Progenitor cell of endocrine pancreas (in vitro differentiated cells): ENCODE data around the gene PSME3IP1. TPM values are rescaled to one million over a fixed set of nuclear protein-coding genes. Genes with fewer than 3 reads are reported as not detected.

Source experiments
- DNase-seq: peaks from one replicate; pipeline ENCODE4 v3.0.0; 2021; ENCODE audit warnings: low spot score; ENCODE audit not compliant: unreplicated experiment
- H3K27ac Mint-ChIP-seq: 2 replicates; pipeline ENCODE4 v1.8.0; 2021; ENCODE audit warnings: mild to moderate bottlenecking, moderate library complexity, mixed read lengths
- H3K27me3 Mint-ChIP-seq: 2 replicates; pipeline ENCODE4 v1.8.0; 2021; ENCODE audit warnings: mixed read lengths
- H3K36me3 Mint-ChIP-seq: 2 replicates; pipeline ENCODE4 v1.8.0; 2022; ENCODE audit warnings: mixed read lengths; ENCODE audit not compliant: insufficient read depth
- H3K4me1 Mint-ChIP-seq: 2 replicates; pipeline ENCODE4 v1.8.0; 2021; ENCODE audit warnings: low read depth, mixed read lengths
- H3K4me3 Mint-ChIP-seq: 2 replicates; pipeline ENCODE4 v1.8.0; 2021; ENCODE audit warnings: low read depth, mild to moderate bottlenecking, moderate library complexity, mixed read lengths
- H3K9me3 Mint-ChIP-seq: 2 replicates; pipeline ENCODE4 v1.8.0; 2021; ENCODE audit warnings: low read depth, mixed read lengths
- total RNA-seq: library from RNA; stranded (reverse); gene quantifications from 2 replicates; pipeline ENCODE4 v1.2.1, GENCODE V29; 2021
- TF ChIP-seq, protein P1 (sequence below): fragments of 200-600 bp; sonication (generic); IDR thresholded peaks from one replicate; pipeline ENCODE4 v1.5.0; 2021; ENCODE audit warnings: antibody characterized with exemption, mild to moderate bottlenecking; ENCODE audit not compliant: unreplicated experiment

PSME3IP1 gene
- total RNA-seq, 1 donor from 2014 or later, result 101 TPM

DNA sequence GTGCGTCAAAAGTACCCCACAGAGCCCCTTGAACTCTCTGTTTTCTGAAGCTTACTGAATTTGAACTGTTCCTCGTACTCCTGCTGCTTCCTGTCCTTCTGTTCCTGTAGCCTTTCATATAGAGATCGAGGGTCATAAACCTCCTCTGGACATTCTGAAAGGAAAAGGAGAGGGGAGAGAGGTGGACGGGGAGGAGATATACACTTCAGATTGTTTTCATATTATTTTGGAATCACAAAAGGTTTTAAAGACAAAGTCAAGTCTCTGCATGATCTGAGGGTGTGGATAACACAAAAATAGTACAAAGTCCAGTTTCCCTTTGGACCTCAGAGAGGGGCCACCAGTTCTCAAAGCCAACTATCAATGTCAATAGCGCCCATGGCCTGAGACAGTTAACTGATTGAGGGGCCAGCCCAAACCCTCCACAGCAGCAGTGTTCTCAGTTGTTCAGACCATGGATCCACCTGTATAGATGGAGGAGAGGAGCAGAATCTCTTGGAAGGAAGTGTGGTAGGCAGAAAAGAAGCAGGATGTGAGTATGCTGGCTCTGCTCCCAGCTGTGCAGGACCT is 13.0 kb downstream of the PSME3IP1 start:
- TF ChIP-seq, protein P1, sequence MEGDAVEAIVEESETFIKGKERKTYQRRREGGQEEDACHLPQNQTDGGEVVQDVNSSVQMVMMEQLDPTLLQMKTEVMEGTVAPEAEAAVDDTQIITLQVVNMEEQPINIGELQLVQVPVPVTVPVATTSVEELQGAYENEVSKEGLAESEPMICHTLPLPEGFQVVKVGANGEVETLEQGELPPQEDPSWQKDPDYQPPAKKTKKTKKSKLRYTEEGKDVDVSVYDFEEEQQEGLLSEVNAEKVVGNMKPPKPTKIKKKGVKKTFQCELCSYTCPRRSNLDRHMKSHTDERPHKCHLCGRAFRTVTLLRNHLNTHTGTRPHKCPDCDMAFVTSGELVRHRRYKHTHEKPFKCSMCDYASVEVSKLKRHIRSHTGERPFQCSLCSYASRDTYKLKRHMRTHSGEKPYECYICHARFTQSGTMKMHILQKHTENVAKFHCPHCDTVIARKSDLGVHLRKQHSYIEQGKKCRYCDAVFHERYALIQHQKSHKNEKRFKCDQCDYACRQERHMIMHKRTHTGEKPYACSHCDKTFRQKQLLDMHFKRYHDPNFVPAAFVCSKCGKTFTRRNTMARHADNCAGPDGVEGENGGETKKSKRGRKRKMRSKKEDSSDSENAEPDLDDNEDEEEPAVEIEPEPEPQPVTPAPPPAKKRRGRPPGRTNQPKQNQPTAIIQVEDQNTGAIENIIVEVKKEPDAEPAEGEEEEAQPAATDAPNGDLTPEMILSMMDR, result no peak
- no peaks in the 10 kb centered on the region for H3K9me3 Mint-ChIP-seq
- no peak for DNase-seq
- H3K36me3 Mint-ChIP-seq, result peaks cover 23% of the 10 kb centered on the region
- no peak overlapping the region for H3K4me3 Mint-ChIP-seq
- peaks cover 3% of the 10 kb centered on the region for H3K27me3 Mint-ChIP-seq
- H3K27ac Mint-ChIP-seq, result peak overlapping the region; percentile 37
- H3K4me1 Mint-ChIP-seq, result no peaks in the 10 kb centered on the region

DNA sequence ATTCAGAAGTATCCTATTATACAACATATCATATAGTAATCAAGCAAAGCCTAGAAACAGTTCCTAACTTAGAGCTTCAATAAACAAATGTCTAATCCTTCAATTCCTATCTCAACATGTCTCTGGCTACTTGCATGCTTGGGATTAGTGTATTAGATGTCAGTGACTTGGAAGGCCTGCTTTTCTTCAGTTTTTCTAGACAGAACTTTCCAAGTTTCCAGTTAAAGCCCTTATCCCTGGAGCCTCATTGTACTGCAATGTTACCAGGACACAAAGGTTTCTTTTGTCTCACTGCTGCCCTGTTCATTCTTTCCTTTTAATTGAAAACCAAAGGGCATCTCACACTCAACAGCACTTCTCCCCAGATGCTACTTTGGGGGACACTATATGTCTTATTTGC is 16.5 kb downstream of the PSME3IP1 start:
- Mint-ChIP-seq H3K27me3 (no peaks in the 10 kb centered on the region), H3K4me3 (no peak overlapping the region), H3K27ac (no peak overlapping the region), H3K4me1 (peaks cover 5% of the 10 kb centered on the region), H3K36me3 (peaks cover 29% of the 10 kb centered on the region), H3K9me3 (no peaks in the 10 kb centered on the region)
- no peak for DNase-seq
- TF ChIP-seq, protein P1, result no peak

DNA sequence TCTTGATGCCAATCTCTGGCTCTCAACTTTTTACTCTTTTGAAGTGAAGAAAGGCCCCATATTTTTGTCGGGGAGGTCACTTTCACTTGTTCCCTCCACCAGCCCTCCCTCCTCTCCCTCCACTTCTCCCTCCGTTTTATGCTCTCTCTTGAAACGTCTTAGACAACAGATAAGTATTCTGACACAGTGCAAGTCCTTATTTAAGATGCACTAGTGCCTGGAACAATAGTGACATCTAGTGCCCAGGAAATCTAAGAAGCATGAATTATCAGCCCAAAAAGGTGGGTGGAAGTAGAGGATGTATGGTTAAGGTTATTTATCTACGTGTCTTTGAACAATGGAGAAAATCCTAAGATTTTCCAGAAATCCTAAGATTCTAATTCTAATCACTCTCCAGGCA is 17.9 kb downstream of the PSME3IP1 start:
- DNase-seq, result no peak
- Mint-ChIP-seq H3K4me1 (peaks cover 5% of the 10 kb centered on the region), H3K9me3 (no peaks in the 10 kb centered on the region), H3K4me3 (no peak overlapping the region), H3K27me3 (no peaks in the 10 kb centered on the region), H3K36me3 (peaks cover 32% of the 10 kb centered on the region), H3K27ac (no peak overlapping the region)
- TF ChIP-seq, protein P1, result peak; percentile 45

DNA sequence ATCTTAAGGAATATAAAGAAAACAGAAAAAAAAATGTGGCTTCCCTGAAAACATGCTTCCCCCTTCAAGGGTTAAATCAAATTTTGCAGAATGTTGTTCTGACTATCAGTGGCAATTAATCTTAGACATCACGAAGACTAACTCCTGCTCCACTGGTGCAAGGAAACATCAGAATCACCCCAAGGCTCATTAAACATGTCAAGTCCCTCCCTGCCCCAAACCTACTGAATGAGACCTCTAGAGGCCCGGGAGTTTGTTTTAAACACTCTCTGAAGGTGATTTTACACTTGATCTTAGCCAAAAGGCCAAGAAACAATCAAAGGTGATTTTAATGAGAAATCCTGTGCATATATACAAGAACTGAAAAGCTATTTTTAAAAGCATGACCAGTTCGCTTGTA is 18.3 kb downstream of the PSME3IP1 start:
- Mint-ChIP-seq H3K36me3 (peaks cover 30% of the 10 kb centered on the region), H3K27ac (no peak overlapping the region), H3K27me3 (no peaks in the 10 kb centered on the region), H3K4me1 (peaks cover 5% of the 10 kb centered on the region), H3K4me3 (no peak overlapping the region), H3K9me3 (no peaks in the 10 kb centered on the region)
- DNase-seq, result no peak
- TF ChIP-seq, protein P1, result no peak

DNA sequence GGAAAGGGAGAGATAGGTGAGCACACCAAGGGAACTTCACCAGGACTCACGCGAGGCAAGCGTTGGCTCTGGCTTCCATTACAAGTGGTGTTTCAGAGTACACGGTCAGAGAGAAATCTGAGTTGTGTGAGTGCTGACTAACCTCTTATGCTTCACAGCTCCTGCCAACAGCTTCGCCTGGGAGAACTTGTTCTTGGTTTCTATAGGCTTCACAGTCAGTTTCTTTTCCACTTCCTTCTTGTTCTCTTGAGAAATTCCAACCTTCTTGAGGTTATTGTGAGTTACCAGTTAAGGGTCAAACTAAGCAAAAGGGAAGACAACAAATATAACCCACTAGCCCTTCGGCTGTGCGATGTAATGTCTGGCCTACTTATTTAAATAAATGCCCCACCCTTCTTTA is 18.9 kb downstream of the PSME3IP1 start:
- DNase-seq, result no peak
- Mint-ChIP-seq H3K4me3 (no peak overlapping the region), H3K36me3 (peaks cover 29% of the 10 kb centered on the region), H3K27me3 (no peaks in the 10 kb centered on the region), H3K27ac (no peak overlapping the region), H3K4me1 (peaks cover 5% of the 10 kb centered on the region), H3K9me3 (no peaks in the 10 kb centered on the region)
- TF ChIP-seq, protein P1, result no peak
